Keratinocyte (primary cell): Measurements from ENCODE around the gene CRX.

Source experiments
- EZH2 ChIP-seq: IDR thresholded peaks from one replicate; pipeline ENCODE4 v1.6.1; 2012; ENCODE audit warnings: inconsistent platforms, mild to moderate bottlenecking, low read length, moderate library complexity
- TF ChIP-seq, protein P1 (sequence below), 3 experiments: IDR thresholded peaks in 1 of 3; conservative IDR thresholded peaks in 1 of 3; optimal IDR thresholded peaks in 1 of 3; 2 replicates in 2 of 3; 3 replicates in 1 of 3; pipeline versions ENCODE3 to v1.5.1; 2011; ENCODE audit warnings: low read length in 3 of 3, mild to moderate bottlenecking in 3 of 3, moderate library complexity in 2 of 3, control low read depth in 1 of 3, inconsistent platforms in 1 of 3; ENCODE audit not compliant: insufficient read depth in 2 of 3; ENCODE audit errors: extremely low read depth in 1 of 3

DNA sequence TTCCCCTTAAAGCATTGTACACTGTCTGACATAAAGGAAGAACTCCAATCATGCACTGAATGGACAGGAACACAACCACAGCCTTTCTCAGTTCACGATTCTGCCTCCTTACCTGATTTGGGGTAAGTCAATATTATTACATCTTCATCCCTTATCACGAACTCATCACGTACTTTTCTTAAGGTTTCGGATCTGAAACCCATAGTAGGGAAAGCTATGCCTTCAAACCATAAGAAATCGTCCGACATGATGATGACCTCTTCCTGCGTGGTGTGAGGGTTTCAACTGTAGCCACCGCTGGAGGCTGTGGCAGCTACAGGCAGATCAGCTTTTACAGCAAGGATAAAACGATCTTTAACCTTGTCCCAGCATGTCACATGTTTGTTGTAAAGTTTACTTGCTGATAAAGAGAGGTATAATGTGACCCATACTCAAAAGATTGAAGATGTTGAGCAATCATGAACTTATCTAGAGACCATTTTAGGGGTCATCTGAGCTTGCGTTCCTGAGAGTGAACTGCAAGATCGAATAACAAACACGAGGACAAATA is 64.3 kb downstream of the CRX start, which contains the start of gene SULT2A1:
- TF ChIP-seq, protein P1, sequence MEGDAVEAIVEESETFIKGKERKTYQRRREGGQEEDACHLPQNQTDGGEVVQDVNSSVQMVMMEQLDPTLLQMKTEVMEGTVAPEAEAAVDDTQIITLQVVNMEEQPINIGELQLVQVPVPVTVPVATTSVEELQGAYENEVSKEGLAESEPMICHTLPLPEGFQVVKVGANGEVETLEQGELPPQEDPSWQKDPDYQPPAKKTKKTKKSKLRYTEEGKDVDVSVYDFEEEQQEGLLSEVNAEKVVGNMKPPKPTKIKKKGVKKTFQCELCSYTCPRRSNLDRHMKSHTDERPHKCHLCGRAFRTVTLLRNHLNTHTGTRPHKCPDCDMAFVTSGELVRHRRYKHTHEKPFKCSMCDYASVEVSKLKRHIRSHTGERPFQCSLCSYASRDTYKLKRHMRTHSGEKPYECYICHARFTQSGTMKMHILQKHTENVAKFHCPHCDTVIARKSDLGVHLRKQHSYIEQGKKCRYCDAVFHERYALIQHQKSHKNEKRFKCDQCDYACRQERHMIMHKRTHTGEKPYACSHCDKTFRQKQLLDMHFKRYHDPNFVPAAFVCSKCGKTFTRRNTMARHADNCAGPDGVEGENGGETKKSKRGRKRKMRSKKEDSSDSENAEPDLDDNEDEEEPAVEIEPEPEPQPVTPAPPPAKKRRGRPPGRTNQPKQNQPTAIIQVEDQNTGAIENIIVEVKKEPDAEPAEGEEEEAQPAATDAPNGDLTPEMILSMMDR (optimal IDR thresholded peaks at IDR 0.05 in 1 of 3, IDR thresholded peaks at IDR 0.05 in 1 of 3, conservative IDR thresholded peaks at IDR 0.05 in 1 of 3; ENCODE audit: extremely low read depth in 1 of 3, insufficient read depth in 2 of 3, low read length in 3 of 3): no peak
- TF ChIP-seq EZH2: no peak
